ENCODE data around the gene CAPZB. TPM values are rescaled to one million over a fixed set of nuclear protein-coding genes. Genes with fewer than 3 reads are reported as not detected.
"Not testable (repeated sequence)": the region's sequence is repeated elsewhere in the genome, so short reads cannot be mapped to it uniquely, and the experiment has no call there.

The CAPZB gene
- 558 and 561 TPM in 2 replicates for total RNA-seq

- intact Hi-C loops (cut with micrococcal nuclease), result loop anchor here (1.0 to 10.0 kb wide), 10 partner anchors 8 to 1177 kb away; partner anchors contain the start of genes AKR7A2, DDOST, EMC1 and IFFO2
These were observed at the start of gene CAPZB for GRCh38 chr1:19485362-19486187. Gene CAPZB, minus strand, starts transcription at chr1:19485539. Its CDS starts 101 bp downstream, at chr1:19485438.

DNA sequence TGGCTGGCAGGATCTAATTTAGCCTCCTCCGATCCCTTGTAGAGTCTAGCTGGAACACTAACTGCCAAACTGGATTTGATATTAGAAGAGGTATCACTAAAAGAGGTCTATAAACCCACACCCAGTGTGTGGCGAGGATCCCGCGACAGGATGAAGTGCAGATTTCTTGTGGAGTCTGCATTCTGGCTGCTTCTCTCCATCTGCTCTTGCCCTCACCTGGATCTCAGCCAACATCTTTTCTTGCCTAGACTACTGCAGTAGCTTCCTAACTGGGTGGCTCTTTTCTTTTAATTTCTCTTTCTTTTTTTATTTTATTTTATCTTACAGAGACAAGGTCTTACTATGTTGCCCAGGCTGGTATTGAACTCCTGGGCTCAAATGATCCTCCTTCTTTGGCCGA lies 48.9 kb upstream of the CAPZB start:
- intact Hi-C loops (cut with micrococcal nuclease), result no loop called here

DNA sequence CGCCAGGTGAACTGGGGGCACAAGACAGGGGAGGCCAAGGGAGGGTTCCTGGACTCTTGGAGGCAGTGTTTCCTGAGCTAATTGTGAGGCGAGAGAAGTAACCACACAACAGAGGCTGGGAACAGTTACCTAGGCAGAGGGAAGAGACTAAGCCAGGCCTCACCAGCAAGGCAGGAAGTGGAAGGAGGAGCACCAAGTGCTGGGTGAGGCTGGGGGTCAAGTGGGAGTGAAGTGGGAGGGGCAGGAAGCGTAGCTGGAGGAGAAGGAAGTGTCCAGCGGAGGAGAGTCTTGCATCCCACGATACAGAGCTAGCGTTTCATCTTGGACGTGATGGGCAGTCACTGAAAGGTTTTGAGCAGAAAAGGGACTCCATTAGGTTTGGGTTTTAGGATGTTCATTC lies 48.3 kb upstream of the CAPZB start:
- intact Hi-C loops (cut with micrococcal nuclease), result no loop called here

DNA sequence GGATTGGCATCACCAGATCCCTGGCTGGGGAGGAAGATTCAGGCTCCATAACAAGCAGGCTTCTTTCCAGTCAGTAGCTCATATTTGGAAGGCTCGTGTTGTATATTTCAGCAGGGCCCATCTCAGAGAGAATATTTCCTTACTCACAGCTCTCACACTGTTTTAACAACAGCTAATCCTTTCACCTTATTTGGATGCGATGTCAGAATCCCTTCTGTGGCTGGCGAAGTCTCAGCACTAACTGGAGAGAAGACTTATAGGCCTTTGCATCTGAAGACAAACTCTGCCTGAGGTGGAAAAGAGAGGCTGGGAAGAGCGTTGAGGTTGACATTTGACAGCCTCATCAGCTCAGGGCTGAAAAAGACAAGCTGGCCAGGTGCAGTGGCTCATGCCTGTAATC lies 47.2 kb upstream of the CAPZB start:
- intact Hi-C loops (cut with micrococcal nuclease), result no loop called here

- intact Hi-C loops (cut with micrococcal nuclease), result no loop called here
These were observed 44.3 kb upstream of the CAPZB start for GRCh38 chr1:19529664-19530063.

DNA sequence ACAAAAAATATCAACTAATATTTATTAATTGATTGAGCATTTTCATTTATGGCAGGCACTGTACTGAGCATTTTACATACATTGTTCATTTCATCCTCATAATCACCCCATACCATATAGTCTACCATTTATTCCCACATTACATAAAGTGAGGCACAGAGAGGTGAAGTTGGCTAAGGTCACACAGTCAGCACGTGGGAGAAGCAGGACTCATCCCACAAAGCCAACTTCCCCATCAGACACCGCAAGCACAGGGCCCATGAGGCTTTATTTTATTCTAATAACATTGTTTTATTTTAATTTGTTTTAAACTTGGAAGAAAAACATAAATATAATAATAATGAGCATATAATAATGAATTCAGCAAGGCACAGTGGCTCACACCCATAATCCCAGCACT lies 43.1 kb upstream of the CAPZB start:
- intact Hi-C loops (cut with micrococcal nuclease), result no loop called here

- intact Hi-C loops (cut with micrococcal nuclease), result no loop called here
These were observed 40.5 kb upstream of the CAPZB start for GRCh38 chr1:19525607-19526545.

DNA sequence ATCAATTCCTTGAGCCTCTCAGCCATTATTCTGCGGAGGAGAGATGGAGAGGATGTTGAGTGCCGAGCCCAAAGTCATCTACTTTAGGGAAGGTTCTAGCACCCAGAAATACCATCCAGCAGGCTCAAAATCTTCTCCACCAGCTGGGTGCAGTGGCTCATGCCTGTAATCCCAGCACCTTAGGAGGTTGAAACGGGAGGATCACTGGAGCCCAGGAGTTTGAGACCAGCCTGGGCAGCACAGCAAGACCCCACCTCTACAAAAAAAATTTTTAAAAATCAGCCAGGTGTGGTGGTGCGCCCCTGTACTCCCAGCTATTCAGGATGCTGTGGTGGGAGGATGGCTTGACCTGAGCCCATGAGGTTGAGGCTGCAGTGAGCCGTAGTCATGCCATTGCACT lies 39.5 kb upstream of the CAPZB start:
- intact Hi-C loops (cut with micrococcal nuclease), result no loop called here

DNA sequence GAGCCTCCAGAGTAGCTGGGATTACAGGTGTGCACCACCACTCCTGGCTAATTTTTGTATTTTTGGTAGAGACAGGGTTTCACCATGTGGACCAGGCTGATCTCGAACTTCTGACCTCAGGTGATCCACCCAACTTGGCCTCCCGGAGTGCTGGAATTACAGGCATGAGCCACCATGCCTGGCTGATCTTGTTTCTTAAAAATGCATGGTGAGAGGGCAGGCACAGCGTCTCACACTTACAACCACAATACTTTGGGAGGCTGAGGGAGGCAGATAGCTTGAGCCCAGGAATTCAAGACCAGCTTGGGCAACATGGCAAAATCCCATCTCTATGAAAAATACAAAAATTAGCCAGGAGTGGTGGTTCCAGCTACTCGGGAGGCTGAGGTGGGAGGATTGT lies 37.2 kb upstream of the CAPZB start:
- intact Hi-C loops (cut with micrococcal nuclease), result not testable (repeated sequence)

DNA sequence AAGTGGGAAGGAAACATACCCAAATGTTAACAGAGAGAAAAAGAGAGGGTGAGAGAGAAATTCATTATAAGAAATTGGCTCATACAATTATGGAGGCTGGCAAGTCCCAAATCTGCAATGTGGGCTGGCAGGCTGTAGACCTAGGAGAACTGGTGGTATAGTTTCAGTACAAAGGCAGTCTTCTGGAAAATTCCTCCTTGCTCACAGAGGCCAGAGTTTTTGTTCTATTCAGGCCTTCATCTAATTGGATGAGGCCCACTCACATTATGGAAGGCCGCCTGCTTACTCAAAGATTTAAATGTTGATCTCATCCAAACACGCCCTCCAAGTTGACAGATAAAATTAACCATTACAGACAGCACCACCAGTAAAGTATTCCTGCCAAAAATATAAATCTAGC lies 36.1 kb upstream of the CAPZB start:
- intact Hi-C loops (cut with micrococcal nuclease), result no loop called here

GRCh38 chr1:19517017-19517416 lies 31.7 kb upstream of the CAPZB start:
- intact Hi-C loops (cut with micrococcal nuclease), result no loop called here

DNA sequence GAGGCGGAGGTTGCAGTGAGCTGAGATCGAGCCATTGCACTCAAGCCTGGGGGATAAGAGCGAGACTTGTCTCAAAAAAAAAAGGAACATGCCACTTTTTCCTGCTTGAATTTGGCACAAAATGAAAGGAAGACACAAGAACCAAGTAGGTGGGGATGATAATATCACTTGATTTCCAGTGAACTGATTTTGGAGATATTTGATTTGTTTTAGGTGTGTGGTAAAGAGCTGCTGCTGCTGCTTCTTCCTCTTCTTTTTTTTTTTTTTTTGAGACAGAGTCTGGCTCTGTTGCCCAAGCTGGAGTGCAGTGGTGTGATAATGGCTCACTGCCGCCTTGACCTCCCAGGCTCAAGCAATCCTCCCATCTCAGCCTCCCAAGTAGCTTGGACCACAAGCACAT lies 29.9 kb upstream of the CAPZB start:
- intact Hi-C loops (cut with micrococcal nuclease), result no loop called here

- intact Hi-C loops (cut with micrococcal nuclease), result no loop called here
These were observed 29.1 kb upstream of the CAPZB start for GRCh38 chr1:19514391-19514831.

GRCh38 chr1:19512545-19512944 lies 27.2 kb upstream of the CAPZB start:
- intact Hi-C loops (cut with micrococcal nuclease), result no loop called here

DNA sequence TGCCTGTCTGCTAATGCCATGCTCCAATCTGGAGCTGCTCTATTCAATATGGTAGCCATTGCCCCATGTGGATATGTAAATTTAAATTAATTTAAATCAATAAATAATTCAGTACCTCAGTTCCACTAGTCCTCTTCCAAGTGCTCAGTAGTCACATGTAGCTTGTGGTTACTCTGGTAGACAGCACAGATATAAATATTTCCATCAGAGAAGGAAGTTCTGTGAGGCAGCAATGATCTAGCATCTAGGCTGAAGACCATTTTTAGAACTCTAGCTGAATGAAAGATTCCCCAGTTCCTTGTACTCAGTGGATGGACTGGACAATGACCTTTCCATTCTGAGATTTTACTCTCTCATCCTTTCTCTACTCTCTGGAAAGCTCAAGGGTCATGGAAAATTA lies 25.8 kb upstream of the CAPZB start:
- intact Hi-C loops (cut with micrococcal nuclease), result no loop called here

GRCh38 chr1:19509647-19510046 lies 24.3 kb upstream of the CAPZB start:
- intact Hi-C loops (cut with micrococcal nuclease), result not testable (repeated sequence)

- intact Hi-C loops (cut with micrococcal nuclease), result no loop called here
These were observed 22.2 kb upstream of the CAPZB start for GRCh38 chr1:19507516-19507915.

GRCh38 chr1:19505693-19506457 lies 20.5 kb upstream of the CAPZB start:
- intact Hi-C loops (cut with micrococcal nuclease), result no loop called here

DNA sequence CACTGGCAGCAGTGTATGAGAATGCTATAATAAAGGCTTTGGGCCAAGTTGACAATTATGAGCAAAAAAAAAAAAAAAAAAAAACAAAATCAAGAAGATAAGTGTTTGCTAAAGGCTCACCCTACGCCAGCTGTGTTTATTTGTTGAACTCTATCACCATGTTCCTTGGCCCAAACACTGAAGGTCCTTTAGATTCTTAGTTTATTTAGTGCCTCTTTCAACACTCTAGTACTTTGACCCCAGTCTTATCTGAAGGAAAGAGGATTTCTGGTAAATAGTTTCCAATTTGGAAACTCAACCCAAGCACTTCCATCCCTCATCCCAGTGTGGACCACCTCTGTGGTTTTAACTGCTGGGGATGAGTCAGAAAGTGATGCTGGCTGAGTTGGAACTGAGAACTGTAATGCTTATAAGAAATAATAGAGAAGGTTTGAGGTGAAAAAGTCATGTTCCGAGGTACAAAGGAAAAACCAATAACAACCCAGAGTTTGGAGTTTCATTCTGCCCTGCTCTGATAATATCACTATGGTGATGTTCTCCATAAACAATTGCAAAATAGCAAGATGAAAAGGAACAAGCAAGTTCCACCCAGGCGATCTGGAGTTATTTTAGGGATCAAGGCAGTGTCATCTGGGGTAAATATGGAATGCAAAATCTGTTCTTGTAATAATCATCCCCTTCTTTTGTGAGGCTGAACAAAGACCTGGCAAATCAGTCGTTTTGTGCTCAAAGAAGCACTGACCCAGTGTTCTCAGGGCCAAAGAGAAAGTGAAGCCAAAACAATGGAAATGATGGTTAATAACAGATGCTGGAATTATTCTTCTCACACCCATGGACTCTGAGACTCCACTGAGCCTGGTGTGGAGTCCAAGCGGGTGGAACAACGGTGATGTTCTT lies 19.7 kb upstream of the CAPZB start:
- intact Hi-C loops (cut with micrococcal nuclease), result no loop called here

GRCh38 chr1:19502284-19502683 lies 16.9 kb upstream of the CAPZB start:
- intact Hi-C loops (cut with micrococcal nuclease), result not testable (repeated sequence)

Measured in T-helper 1 cell treated with Interleukin-12 subunit alpha and Interleukin-12 subunit beta and Interleukin-4 antibody, amounts not matched to agents 30 ng/mL and 1 ng/mL, for 36 hours (primary cell).